Common myeloid progenitor, CD34-positive (primary cell): ENCODE measurements around the gene ITGA11.
A peak's percentile ranks its signal among the peaks of the same experiment; 100 is the strongest.

Experiments used
- CTCF ChIA-PET: fragments of 350-600 bp; sonication (Branson Sonifier 250); formaldehyde crosslinking; loops from one replicate; lab custom pipeline; 2021; ENCODE audit warnings: antibody characterized with exemption; lab: Charles Lee
- POLR2A ChIA-PET: fragments of 350-600 bp; sonication (Branson Sonifier 250); formaldehyde crosslinking; loops from one replicate; lab custom pipeline; 2021; ENCODE audit warnings: antibody characterized with exemption; lab: Charles Lee
- DNase-seq, 3 donors: peaks; one replicate each; pipeline versions ENCODE4 v3.0.0 to v3.0.0-alpha.2; 2013
- H3K27ac ChIP-seq, 2 experiments: 1 replicate in 1 of 2; 2 replicates in 1 of 2; pipeline ENCODE4 v1.7.0; 2013; ENCODE audit warnings: inconsistent platforms in 2 of 2, low read length in 2 of 2, mild to moderate bottlenecking in 2 of 2, low read depth in 1 of 2, moderate library complexity in 1 of 2; ENCODE audit not compliant: severe bottlenecking in 2 of 2, insufficient read depth in 1 of 2, poor library complexity in 1 of 2
- H3K27me3 ChIP-seq, 5 experiments: replicated peaks in 2 of 5; 1 replicate in 3 of 5; 2 replicates in 2 of 5; pipeline versions ENCODE4 v1.6.1 to v1.7.0; 2013; ENCODE audit warnings: low read length in 4 of 5, mild to moderate bottlenecking in 2 of 5, moderate library complexity in 2 of 5, inconsistent platforms in 1 of 5; ENCODE audit not compliant: insufficient read depth in 5 of 5, control insufficient read depth in 4 of 5
- H3K36me3 ChIP-seq, 4 experiments: 1 replicate in 2 of 4; 2 replicates in 2 of 4; pipeline versions ENCODE4 v1.6.1 to v1.7.0; 2013; ENCODE audit warnings: low read length in 3 of 4, control low read depth in 1 of 4, mild to moderate bottlenecking in 1 of 4; ENCODE audit not compliant: control insufficient read depth in 4 of 4, insufficient read depth in 4 of 4
- H3K4me1 ChIP-seq, 4 experiments: 1 replicate in 3 of 4; 2 replicates in 1 of 4; pipeline versions ENCODE4 v1.6.1 to v1.7.1; 2013; ENCODE audit warnings: low read length in 3 of 4, mild to moderate bottlenecking in 3 of 4, control low read depth in 1 of 4, inconsistent platforms in 1 of 4, moderate library complexity in 1 of 4; ENCODE audit not compliant: control insufficient read depth in 4 of 4, insufficient read depth in 4 of 4; ENCODE audit errors: control extremely low read depth in 1 of 4
- H3K4me3 ChIP-seq, 7 experiments: 1 replicate in 4 of 7; 2 replicates in 3 of 7; pipeline versions ENCODE4 v1.5.1 to v1.7.0; 2013; ENCODE audit warnings: mild to moderate bottlenecking in 7 of 7, low read length in 6 of 7, moderate library complexity in 6 of 7, inconsistent platforms in 2 of 7, low read depth in 2 of 7, control low read depth in 1 of 7; ENCODE audit not compliant: insufficient read depth in 4 of 7, control insufficient read depth in 1 of 7; ENCODE audit errors: extremely low read depth in 1 of 7
- H3K9me3 ChIP-seq, 5 experiments: 1 replicate in 4 of 5; 2 replicates in 1 of 5; pipeline versions ENCODE4 v1.6.1 to v1.7.1; 2013; ENCODE audit warnings: low read length in 4 of 5, mild to moderate bottlenecking in 2 of 5, inconsistent platforms in 1 of 5, low read depth in 1 of 5, moderate library complexity in 1 of 5; ENCODE audit not compliant: control insufficient read depth in 4 of 5, insufficient read depth in 2 of 5; ENCODE audit errors: control extremely low read depth in 1 of 5
- WGBS: methylation state at CpG from one replicate; pipeline ENCODE4 v1.1.5; 2013; ENCODE audit not compliant: insufficient coverage; 5-methylcytosine and 5-hydroxymethylcytosine counted together

Gene ITGA11

DNA sequence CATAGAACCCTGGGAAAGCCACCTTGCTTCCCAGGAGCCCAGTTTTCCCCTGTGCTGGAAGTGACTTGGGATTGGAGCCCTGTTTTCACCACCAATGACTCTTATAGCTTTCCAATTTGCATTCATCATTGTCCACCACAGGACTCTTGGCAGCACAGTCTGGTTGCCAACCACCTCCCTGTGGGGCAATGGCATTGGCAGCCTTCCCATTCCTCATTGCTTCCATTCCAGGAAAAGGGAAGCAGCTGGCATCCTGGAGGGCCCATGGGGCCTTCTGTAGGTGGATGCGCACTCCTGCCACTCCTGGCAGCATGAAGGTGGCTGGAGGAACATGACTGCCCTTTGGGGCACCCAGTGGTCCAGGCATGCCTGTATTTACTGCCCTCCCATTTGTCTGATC is 96.7 kb downstream of the ITGA11 start:
- H3K9me3 ChIP-seq, result no peaks in the 10 kb centered on the region
- H3K36me3 ChIP-seq, result no peaks in the 10 kb centered on the region
- POLR2A ChIA-PET, result no interaction called here
- DNase-seq, result no peak
- peaks cover 0 to 26% (median 22%) of the 10 kb centered on the region in 4 experiments for H3K4me1 ChIP-seq
- H3K27me3 ChIP-seq, result no peaks in the 10 kb centered on the region
- no peak overlapping the region for H3K27ac ChIP-seq
- CTCF ChIA-PET, result interaction anchor here (0.7 to 1.9 kb wide), 8 partner anchors 8 to 83 kb away, joined by 3 to 7 read pairs (median 4); no protein-coding TSS in a partner anchor
- no peak overlapping the region for H3K4me3 ChIP-seq
- 100% methylated on average over 1 of the region's 1 CpG for WGBS

DNA sequence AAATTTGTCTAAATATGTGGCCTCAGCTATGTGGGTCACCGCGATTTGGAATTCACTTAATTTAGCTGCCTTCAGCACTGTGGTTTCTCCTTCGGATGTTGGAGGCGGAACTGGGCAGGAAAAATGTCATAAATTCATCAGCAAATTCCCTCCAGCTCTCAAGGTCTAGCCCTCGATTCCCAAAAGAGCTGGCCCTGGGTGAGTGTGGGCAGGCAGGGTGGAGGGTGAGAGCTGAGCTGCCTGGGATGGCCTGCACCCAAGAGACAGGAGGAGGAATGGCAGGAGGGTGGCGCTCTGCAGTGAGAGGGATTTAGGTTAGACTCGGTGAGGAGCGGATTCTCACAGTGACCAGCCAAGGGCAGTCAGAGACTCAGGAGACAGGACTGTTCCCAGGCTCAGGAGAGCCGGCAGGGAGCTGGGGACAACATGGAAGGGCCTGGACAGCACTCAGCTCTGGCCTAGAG is 97.3 kb downstream of the ITGA11 start:
- Histone ChIP-seq H3K9me3 (no peaks in the 10 kb centered on the region), H3K27ac (no peak overlapping the region), H3K4me3 (peak overlapping the region in 1 of 7 experiments; percentile 13), H3K27me3 (no peaks in the 10 kb centered on the region), H3K36me3 (no peaks in the 10 kb centered on the region), H3K4me1 (peaks cover 0 to 26% (median 22%) of the 10 kb centered on the region in 4 experiments)
- DNase-seq, result peak in 1 of 3 donors; percentile 23
- CTCF ChIA-PET, result interaction anchor here (0.7 to 1.9 kb wide), 11 partner anchors 9 to 83 kb away, joined by 3 to 7 read pairs (median 4); no protein-coding TSS in a partner anchor
- POLR2A ChIA-PET, result no interaction called here
- 27% methylated on average over 8 of the region's 9 CpGs for WGBS

DNA sequence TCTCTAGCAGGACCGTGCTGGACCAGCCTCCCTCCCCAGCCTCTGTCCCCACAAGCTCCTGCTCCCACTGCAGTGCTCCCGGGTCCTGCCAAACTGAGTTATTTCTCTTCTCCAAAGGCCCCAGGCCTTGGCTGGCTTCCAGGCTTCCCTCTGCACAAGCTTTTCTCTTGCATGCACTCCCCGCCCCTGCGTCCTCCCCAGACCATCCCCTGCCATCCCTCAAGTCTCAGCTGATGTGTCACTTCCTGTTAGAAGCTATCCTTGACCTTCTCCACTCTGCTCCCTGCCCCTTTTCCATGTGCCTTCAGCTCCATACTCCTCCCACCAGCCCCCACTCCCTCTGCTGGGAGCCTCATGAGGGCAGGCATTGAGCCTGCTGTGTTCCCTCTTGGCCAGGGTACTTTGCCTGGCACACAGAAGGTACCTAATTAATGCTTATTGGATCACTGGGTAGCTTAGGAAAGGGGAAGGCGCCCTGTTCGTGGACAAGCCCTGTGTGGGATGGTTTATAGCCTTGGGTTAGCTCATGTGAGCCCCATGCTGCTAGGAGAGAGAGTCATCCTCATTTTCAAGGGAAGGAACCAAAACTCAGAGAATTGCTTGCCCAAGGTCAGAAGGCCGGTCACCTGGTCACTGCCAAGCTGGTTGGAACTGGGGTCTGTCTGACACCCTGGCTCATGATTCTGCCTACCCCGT is 98.0 kb downstream of the ITGA11 start:
- peak in 2 of 3 donors; percentile 24 to 32 for DNase-seq
- 38% methylated on average over 6 of the region's 8 CpGs for WGBS
- H3K36me3 ChIP-seq, result no peaks in the 10 kb centered on the region
- no peaks in the 10 kb centered on the region for H3K9me3 ChIP-seq
- H3K27me3 ChIP-seq, result no peaks in the 10 kb centered on the region
- ChIA-PET POLR2A (no interaction called here), CTCF (interaction anchor here (0.8 to 1.6 kb wide), 9 partner anchors 8 to 81 kb away, joined by 3 to 7 read pairs (median 3); no protein-coding TSS in a partner anchor)
- no peak overlapping the region for H3K4me3 ChIP-seq
- no peak overlapping the region for H3K27ac ChIP-seq
- H3K4me1 ChIP-seq, result peaks cover 0 to 26% (median 22%) of the 10 kb centered on the region in 4 experiments

DNA sequence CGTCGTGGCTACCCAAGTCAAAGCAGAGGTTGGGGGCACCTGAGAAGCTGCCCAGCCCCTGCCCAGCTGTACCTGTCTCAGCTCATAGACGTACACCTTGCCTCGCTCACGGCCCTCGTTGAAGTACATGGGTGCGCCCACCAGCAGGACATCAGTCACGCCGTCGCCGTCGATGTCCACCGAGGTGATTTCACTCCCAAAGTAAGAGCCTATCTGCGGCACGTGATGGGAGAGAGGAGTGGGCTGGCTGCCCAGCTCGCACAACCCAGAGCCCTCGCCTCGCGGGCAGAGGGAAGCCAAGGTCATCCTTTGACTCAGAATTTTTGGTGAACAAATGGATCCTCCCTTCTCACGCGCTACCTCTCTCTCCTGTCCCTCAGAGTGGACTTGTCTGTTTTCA is 99.7 kb downstream of the ITGA11 start:
- CTCF ChIA-PET, result no interaction called here
- WGBS, result 97% methylated on average over 21 of the region's 21 CpGs
- H3K4me1 ChIP-seq, result peaks cover 0 to 27% (median 26%) of the 10 kb centered on the region in 4 experiments

DNA sequence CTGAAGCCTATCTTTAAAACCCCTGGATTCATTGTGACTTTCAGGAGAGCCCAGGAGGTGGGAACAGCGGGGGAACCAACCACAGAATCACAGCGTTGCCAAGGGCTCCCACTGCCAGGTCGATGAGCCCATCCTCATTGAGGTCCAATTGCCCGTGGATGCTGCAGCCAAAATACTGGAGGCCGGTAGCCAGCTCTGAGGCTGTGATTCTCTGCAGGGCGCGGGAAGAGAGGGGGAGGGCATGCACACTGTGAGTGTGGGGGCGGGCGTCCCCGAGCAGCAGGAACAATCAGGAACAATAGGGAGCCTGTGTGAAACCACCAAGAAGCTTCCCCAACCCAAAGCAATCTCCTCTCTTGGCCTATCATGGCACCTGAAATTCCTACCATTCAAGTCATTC is 101.1 kb downstream of the ITGA11 start:
- 96% methylated on average over 7 of the region's 10 CpGs for WGBS
- H3K4me3 ChIP-seq, result no peak overlapping the region
- ChIA-PET CTCF (no interaction called here), POLR2A (interaction anchor here (0.5 kb wide), 1 partner anchor 1328 kb away, joined by 3 read pairs; no protein-coding TSS in a partner anchor)
- no peaks in the 10 kb centered on the region for H3K27me3 ChIP-seq
- no peak for DNase-seq
- no peaks in the 10 kb centered on the region for H3K9me3 ChIP-seq
- no peaks in the 10 kb centered on the region for H3K36me3 ChIP-seq
- no peak overlapping the region for H3K27ac ChIP-seq
- H3K4me1 ChIP-seq, result peaks cover 0 to 38% (median 34%) of the 10 kb centered on the region in 4 experiments

More for the DNA sequence above, 99.7 kb downstream of the ITGA11 start:
- DNase-seq, result no peak
- no peaks in the 10 kb centered on the region for H3K9me3 ChIP-seq
- H3K4me3 ChIP-seq, result no peak overlapping the region
- H3K27ac ChIP-seq, result no peak overlapping the region
- POLR2A ChIA-PET, result no interaction called here
- no peaks in the 10 kb centered on the region for H3K36me3 ChIP-seq
- H3K27me3 ChIP-seq, result no peaks in the 10 kb centered on the region

DNA sequence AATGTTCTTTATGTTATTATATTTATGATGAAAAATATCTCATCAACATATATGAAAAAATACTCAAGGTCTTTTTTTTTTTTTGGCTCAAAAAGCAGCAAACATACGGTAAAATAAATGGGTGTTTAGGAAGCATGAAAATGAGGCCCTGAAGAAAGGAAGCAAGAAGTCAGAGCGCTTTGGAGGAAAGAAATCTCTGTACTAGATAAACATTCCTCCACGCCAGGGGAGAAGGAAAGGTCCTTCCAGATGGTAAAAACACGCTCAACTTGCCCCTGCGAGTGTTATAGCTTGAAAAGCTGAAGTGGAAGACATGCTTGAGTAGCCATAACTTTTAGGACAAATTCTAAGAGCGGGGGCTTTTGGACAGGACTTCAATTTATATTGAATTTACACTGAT is 101.5 kb downstream of the ITGA11 start:
- H3K4me3 ChIP-seq, result no peak overlapping the region

DNA sequence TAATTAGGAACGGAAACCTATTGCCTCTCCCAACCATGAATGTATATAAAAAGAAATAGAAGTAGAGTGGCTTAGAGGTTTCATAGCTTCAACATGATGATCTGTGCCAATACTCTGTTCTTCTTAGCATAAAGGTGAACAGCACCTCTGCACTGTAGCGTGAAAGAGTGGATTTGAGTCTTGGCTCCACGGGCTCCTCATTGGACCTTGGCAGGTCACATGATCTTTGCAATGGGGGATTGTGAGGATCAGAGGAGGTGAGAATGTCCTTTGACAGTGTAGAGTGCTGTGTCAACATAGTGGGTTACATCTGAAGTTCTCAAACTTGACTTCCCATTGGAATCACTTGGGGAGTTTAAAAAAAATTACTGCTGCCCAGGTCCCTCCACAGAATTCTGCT is 103.0 kb downstream of the ITGA11 start:
- Histone ChIP-seq H3K4me1 (peaks cover 0 to 24% (median 17%) of the 10 kb centered on the region in 4 experiments), H3K9me3 (no peaks in the 10 kb centered on the region), H3K27ac (no peak overlapping the region), H3K4me3 (no peak overlapping the region), H3K36me3 (no peaks in the 10 kb centered on the region), H3K27me3 (no peaks in the 10 kb centered on the region)
- DNase-seq, result no peak
- CTCF ChIA-PET, result interaction anchor here (0.6 to 1.5 kb wide), 3 partner anchors 9 to 511 kb away, joined by 3 read pairs; no protein-coding TSS in a partner anchor
- POLR2A ChIA-PET, result no interaction called here
- 100% methylated on average over 1 of the region's 3 CpGs for WGBS

More for the DNA sequence above, 101.5 kb downstream of the ITGA11 start:
- no peaks in the 10 kb centered on the region for H3K9me3 ChIP-seq
- H3K27me3 ChIP-seq, result no peaks in the 10 kb centered on the region
- 100% methylated on average over 1 of the region's 6 CpGs for WGBS
- H3K36me3 ChIP-seq, result no peaks in the 10 kb centered on the region
- DNase-seq, result no peak
- POLR2A ChIA-PET, result no interaction called here
- peaks cover 0 to 38% (median 31%) of the 10 kb centered on the region in 4 experiments for H3K4me1 ChIP-seq
- H3K27ac ChIP-seq, result no peak overlapping the region
- CTCF ChIA-PET, result no interaction called here
